ENCODE data around the gene PANK1.

GRCh38 chr10:89550509-89550908 is 94.5 kb downstream of the PANK1 start:
- TF ChIP-seq CTCF (IDR thresholded peaks at IDR 0.05; ENCODE audit: control extremely low read depth in 1 of 3, insufficient read depth in 1 of 3, low read depth in 1 of 3, low read length in 3 of 3) (no peak), POLR2A (IDR thresholded peaks at IDR 0.05; ENCODE audit: control extremely low read depth in 1 of 2, low read depth in 2 of 2, low read length in 2 of 2) (no peak), CEBPB (IDR thresholded peaks at IDR 0.05; ENCODE audit: low read depth, low read length) (no peak)

Data from H1 (cell line).